SK-N-SH treated with all-trans-retinoic acid at 6 μM for 48 hours (cell line): Measurements from ENCODE around the gene U2AF2.

Experiments
- ATAC-seq: fragments of 200-7000 bp; cut with Tn5 transposase; 3 replicates; pipeline ENCODE4 v1.9.1; 2020; ENCODE audit warnings: mild to moderate bottlenecking, moderate library complexity
- BACH2 ChIP-seq: fragments of 250-450 bp; sonication (Bioruptor Pico); IDR thresholded peaks from 2 replicates; pipeline ENCODE4 v1.9.0; 2021; ENCODE audit warnings: mild to moderate bottlenecking, borderline replicate concordance
- CSDC2 ChIP-seq: fragments of 250-450 bp; sonication (Bioruptor Pico); IDR thresholded peaks from 2 replicates; pipeline ENCODE4 v1.5.0; 2020; ENCODE audit warnings: mild to moderate bottlenecking, moderate library complexity
- ESRRG ChIP-seq: fragments of 250-450 bp; sonication (Bioruptor Pico); IDR thresholded peaks from 2 replicates; pipeline ENCODE4 v1.6.1; 2021; ENCODE audit warnings: mild to moderate bottlenecking
- GLIS3 ChIP-seq: fragments of 250-450 bp; sonication (Bioruptor Pico); IDR thresholded peaks from 2 replicates; pipeline ENCODE4 v1.5.0; 2020; ENCODE audit warnings: mild to moderate bottlenecking, moderate library complexity
- ISL1 ChIP-seq: fragments of 250-450 bp; sonication (Bioruptor Pico); IDR thresholded peaks from 2 replicates; pipeline ENCODE4 v2.1.2; 2022; ENCODE audit warnings: mild to moderate bottlenecking, moderate library complexity
- OSR1 ChIP-seq: fragments of 250-450 bp; sonication (Bioruptor Pico); IDR thresholded peaks from 2 replicates; pipeline ENCODE4 v1.8.0; 2022; ENCODE audit warnings: moderate library complexity, mild to moderate bottlenecking, inconsistent platforms
- PPARA ChIP-seq: fragments of 250-450 bp; sonication (Bioruptor Pico); IDR thresholded peaks from 2 replicates; pipeline ENCODE4 v1.5.0; 2020; ENCODE audit warnings: mild to moderate bottlenecking, borderline replicate concordance
- RARB ChIP-seq: fragments of 250-450 bp; sonication (Bioruptor Pico); IDR thresholded peaks from 2 replicates; pipeline ENCODE4 v1.8.0; 2021; ENCODE audit warnings: mild to moderate bottlenecking, moderate library complexity
- SNAI2 ChIP-seq: fragments of 250-450 bp; sonication (Bioruptor Pico); IDR thresholded peaks from 2 replicates; pipeline ENCODE4 v1.5.0; 2020; ENCODE audit warnings: mild to moderate bottlenecking, moderate library complexity
- TCF4 ChIP-seq: fragments of 250-450 bp; sonication (Bioruptor Pico); IDR thresholded peaks from 2 replicates; pipeline ENCODE4 v1.8.0; 2021; ENCODE audit warnings: mild to moderate bottlenecking, moderate library complexity, borderline replicate concordance
- TOX ChIP-seq: fragments of 250-450 bp; sonication (Bioruptor Pico); IDR thresholded peaks from 2 replicates; pipeline ENCODE4 v1.8.0; 2021; ENCODE audit warnings: mild to moderate bottlenecking, moderate library complexity, borderline replicate concordance
- ZFP3 ChIP-seq: fragments of 250-450 bp; sonication (Bioruptor Pico); IDR thresholded peaks from 2 replicates; pipeline ENCODE4 v1.5.0; 2020; ENCODE audit warnings: mild to moderate bottlenecking, moderate library complexity
- ZFP30 ChIP-seq: fragments of 450-650 bp; formaldehyde crosslinking; IDR thresholded peaks from 2 replicates; pipeline ENCODE4 v1.5.0; 2022; ENCODE audit warnings: mild to moderate bottlenecking, moderate library complexity
- ZNF565 ChIP-seq: fragments of 450-650 bp; formaldehyde crosslinking; conservative IDR thresholded peaks from 2 replicates; pipeline ENCODE4 v1.5.0; 2020; ENCODE audit warnings: low read depth, mild to moderate bottlenecking, moderate library complexity
- ZNF70 ChIP-seq: fragments of 450-650 bp; formaldehyde crosslinking; IDR thresholded peaks from 2 replicates; pipeline ENCODE4 v1.5.0; 2020; ENCODE audit warnings: mild to moderate bottlenecking, moderate library complexity
- ZNF8 ChIP-seq: fragments of 450-650 bp; formaldehyde crosslinking; IDR thresholded peaks from 2 replicates; pipeline ENCODE4 v1.5.0; 2020; ENCODE audit warnings: mild to moderate bottlenecking, moderate library complexity
- TF ChIP-seq, protein P1 (sequence below): fragments of 250-450 bp; sonication (Bioruptor Pico); IDR thresholded peaks from 2 replicates; pipeline ENCODE4 v1.8.0; 2020; ENCODE audit warnings: mild to moderate bottlenecking, moderate library complexity, borderline replicate concordance
- TF ChIP-seq, protein P2 (sequence below): fragments of 250-450 bp; sonication (Bioruptor Pico); IDR thresholded peaks from 2 replicates; pipeline ENCODE4 v1.5.1; 2021; ENCODE audit warnings: mild to moderate bottlenecking, moderate library complexity
- TF ChIP-seq, protein P3 (sequence below): fragments of 250-450 bp; sonication (Bioruptor Pico); IDR thresholded peaks from 2 replicates; pipeline ENCODE4 v1.8.0; 2021; ENCODE audit warnings: low read depth, mild to moderate bottlenecking, moderate library complexity, borderline replicate concordance
- TF ChIP-seq, protein P4 (sequence below): fragments of 250-450 bp; sonication (Bioruptor Pico); IDR thresholded peaks from 2 replicates; pipeline ENCODE4 v1.5.0; 2020; ENCODE audit warnings: mild to moderate bottlenecking, moderate library complexity
- TF ChIP-seq, protein P5 (sequence below): fragments of 250-450 bp; sonication (Bioruptor Pico); IDR thresholded peaks from 2 replicates; pipeline ENCODE4 v1.5.1; 2020; ENCODE audit warnings: low read depth, mild to moderate bottlenecking, moderate library complexity

The U2AF2 gene

DNA sequence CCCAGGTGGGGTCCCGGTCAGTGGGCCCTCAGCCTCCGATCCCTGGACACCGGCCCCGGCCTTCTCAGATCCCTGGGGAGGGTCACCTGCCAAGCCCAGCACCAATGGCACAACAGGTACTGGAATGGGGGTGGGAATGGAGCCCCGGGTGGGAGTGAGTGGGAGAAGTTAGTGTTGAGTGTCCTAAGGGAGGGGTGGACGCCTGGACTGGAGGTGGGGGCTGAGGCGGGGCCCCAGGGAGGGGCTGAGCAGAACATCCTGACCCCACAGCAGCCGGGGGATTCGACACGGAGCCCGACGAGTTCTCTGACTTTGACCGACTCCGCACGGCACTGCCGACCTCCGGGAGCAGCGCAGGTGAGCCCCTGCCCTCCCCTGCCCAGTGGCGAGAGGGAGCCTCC is 37.8 kb downstream of the U2AF2 start:
- TF ChIP-seq CSDC2 (CRISPR knock-in tag) = no peak
- no peak for TF ChIP-seq TCF4 (CRISPR knock-in tag)
- TF ChIP-seq ZNF565 = no peak
- TF ChIP-seq GLIS3 (CRISPR knock-in tag) = no peak
- TF ChIP-seq, protein P1, sequence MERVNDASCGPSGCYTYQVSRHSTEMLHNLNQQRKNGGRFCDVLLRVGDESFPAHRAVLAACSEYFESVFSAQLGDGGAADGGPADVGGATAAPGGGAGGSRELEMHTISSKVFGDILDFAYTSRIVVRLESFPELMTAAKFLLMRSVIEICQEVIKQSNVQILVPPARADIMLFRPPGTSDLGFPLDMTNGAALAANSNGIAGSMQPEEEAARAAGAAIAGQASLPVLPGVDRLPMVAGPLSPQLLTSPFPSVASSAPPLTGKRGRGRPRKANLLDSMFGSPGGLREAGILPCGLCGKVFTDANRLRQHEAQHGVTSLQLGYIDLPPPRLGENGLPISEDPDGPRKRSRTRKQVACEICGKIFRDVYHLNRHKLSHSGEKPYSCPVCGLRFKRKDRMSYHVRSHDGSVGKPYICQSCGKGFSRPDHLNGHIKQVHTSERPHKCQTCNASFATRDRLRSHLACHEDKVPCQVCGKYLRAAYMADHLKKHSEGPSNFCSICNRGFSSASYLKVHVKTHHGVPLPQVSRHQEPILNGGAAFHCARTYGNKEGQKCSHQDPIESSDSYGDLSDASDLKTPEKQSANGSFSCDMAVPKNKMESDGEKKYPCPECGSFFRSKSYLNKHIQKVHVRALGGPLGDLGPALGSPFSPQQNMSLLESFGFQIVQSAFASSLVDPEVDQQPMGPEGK = no peak
- no peak for TF ChIP-seq ISL1 (CRISPR knock-in tag)
- TF ChIP-seq OSR1 (CRISPR knock-in tag) = no peak
- no peak for TF ChIP-seq ESRRG
- ATAC-seq = no peak

DNA sequence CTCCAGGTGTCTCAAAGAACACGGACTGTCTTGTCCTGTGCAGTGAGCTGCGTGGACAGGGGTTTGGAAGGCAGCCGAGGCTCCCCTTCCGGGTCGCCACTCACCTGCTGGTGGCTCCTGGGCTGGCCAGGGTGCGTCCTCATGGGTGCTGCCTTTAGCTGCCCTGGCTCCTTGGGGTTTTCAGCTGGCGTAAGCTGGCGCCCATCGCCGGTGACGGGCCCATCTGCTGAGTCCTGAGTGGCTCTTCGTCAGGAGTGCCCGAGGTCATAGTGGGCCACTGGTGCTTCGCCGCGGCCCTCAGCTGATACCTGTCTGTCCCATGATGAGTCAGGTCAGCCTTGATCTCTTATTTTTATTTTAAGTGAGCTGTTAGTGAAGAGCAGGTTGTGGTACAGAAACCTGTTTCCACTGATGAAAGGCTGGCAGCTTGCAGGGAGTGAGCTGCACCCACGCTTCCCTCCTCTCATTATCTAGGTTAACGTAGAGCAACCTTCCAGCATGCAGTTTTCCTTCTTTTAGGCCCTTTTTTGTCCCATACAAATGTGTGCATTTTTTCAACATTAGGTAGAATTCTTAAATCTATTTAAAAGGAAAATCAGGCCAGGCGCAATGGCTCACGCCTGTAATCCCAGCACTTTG is 38.6 kb downstream of the U2AF2 start:
- ATAC-seq = no peak
- TF ChIP-seq, protein P2, sequence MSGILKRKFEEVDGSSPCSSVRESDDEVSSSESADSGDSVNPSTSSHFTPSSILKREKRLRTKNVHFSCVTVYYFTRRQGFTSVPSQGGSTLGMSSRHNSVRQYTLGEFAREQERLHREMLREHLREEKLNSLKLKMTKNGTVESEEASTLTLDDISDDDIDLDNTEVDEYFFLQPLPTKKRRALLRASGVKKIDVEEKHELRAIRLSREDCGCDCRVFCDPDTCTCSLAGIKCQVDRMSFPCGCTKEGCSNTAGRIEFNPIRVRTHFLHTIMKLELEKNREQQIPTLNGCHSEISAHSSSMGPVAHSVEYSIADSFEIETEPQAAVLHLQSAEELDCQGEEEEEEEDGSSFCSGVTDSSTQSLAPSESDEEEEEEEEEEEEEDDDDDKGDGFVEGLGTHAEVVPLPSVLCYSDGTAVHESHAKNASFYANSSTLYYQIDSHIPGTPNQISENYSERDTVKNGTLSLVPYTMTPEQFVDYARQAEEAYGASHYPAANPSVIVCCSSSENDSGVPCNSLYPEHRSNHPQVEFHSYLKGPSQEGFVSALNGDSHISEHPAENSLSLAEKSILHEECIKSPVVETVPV = no peak
- TF ChIP-seq ZNF565 (no peak), ZNF70 (no peak), SNAI2 (CRISPR knock-in tag) (no peak), PPARA (CRISPR knock-in tag) (no peak), TOX (CRISPR knock-in tag) (no peak), OSR1 (CRISPR knock-in tag) (no peak), CSDC2 (CRISPR knock-in tag) (no peak), ZFP3 (no peak), ESRRG (no peak), TCF4 (CRISPR knock-in tag) (no peak), ZFP30 (CRISPR knock-in tag) (no peak), ZNF8 (no peak), BACH2 (CRISPR knock-in tag) (no peak), RARB (CRISPR knock-in tag) (no peak)
- TF ChIP-seq, protein P3, sequence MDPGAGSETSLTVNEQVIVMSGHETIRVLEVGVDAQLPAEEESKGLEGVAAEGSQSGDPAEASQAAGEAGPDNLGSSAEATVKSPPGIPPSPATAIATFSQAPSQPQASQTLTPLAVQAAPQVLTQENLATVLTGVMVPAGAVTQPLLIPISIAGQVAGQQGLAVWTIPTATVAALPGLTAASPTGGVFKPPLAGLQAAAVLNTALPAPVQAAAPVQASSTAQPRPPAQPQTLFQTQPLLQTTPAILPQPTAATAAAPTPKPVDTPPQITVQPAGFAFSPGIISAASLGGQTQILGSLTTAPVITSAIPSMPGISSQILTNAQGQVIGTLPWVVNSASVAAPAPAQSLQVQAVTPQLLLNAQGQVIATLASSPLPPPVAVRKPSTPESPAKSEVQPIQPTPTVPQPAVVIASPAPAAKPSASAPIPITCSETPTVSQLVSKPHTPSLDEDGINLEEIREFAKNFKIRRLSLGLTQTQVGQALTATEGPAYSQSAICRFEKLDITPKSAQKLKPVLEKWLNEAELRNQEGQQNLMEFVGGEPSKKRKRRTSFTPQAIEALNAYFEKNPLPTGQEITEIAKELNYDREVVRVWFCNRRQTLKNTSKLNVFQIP (CRISPR knock-in tag) = no peak
- TF ChIP-seq, protein P4, sequence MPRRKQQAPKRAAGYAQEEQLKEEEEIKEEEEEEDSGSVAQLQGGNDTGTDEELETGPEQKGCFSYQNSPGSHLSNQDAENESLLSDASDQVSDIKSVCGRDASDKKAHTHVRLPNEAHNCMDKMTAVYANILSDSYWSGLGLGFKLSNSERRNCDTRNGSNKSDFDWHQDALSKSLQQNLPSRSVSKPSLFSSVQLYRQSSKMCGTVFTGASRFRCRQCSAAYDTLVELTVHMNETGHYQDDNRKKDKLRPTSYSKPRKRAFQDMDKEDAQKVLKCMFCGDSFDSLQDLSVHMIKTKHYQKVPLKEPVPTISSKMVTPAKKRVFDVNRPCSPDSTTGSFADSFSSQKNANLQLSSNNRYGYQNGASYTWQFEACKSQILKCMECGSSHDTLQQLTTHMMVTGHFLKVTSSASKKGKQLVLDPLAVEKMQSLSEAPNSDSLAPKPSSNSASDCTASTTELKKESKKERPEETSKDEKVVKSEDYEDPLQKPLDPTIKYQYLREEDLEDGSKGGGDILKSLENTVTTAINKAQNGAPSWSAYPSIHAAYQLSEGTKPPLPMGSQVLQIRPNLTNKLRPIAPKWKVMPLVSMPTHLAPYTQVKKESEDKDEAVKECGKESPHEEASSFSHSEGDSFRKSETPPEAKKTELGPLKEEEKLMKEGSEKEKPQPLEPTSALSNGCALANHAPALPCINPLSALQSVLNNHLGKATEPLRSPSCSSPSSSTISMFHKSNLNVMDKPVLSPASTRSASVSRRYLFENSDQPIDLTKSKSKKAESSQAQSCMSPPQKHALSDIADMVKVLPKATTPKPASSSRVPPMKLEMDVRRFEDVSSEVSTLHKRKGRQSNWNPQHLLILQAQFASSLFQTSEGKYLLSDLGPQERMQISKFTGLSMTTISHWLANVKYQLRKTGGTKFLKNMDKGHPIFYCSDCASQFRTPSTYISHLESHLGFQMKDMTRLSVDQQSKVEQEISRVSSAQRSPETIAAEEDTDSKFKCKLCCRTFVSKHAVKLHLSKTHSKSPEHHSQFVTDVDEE (CRISPR knock-in tag) = no peak
- TF ChIP-seq, protein P5, sequence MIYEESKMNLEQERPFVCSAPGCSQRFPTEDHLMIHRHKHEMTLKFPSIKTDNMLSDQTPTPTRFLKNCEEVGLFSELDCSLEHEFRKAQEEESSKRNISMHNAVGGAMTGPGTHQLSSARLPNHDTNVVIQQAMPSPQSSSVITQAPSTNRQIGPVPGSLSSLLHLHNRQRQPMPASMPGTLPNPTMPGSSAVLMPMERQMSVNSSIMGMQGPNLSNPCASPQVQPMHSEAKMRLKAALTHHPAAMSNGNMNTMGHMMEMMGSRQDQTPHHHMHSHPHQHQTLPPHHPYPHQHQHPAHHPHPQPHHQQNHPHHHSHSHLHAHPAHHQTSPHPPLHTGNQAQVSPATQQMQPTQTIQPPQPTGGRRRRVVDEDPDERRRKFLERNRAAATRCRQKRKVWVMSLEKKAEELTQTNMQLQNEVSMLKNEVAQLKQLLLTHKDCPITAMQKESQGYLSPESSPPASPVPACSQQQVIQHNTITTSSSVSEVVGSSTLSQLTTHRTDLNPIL = no peak
- TF ChIP-seq, protein P1 = no peak
- TF ChIP-seq, all 23 proteins: peak for 0
